HUES64 (cell line): ENCODE measurements around the gene SLC39A7.

ENCODE experiments used
- H3K27ac ChIP-seq: 2 replicates; pipeline ENCODE4 v1.7.0; 2013; ENCODE audit warnings: low read depth, low read length, inconsistent platforms
- H3K27me3 ChIP-seq: 2 replicates; pipeline ENCODE4 v1.6.1; 2013; ENCODE audit warnings: mild to moderate bottlenecking, low read length; ENCODE audit not compliant: insufficient read depth
- H3K36me3 ChIP-seq: 2 replicates; pipeline ENCODE4 v1.6.1; 2013; ENCODE audit warnings: mild to moderate bottlenecking, low read length; ENCODE audit not compliant: insufficient read depth
- H3K4me1 ChIP-seq: 2 replicates; pipeline ENCODE4 v1.6.1; 2013; ENCODE audit warnings: mild to moderate bottlenecking, low read length, moderate library complexity; ENCODE audit not compliant: insufficient read depth
- H3K4me3 ChIP-seq: 2 replicates; pipeline ENCODE4 v1.5.1; 2013; ENCODE audit warnings: mild to moderate bottlenecking, low read length, moderate library complexity
- H3K9ac ChIP-seq: 2 replicates; pipeline ENCODE4 v1.6.1; 2013; ENCODE audit warnings: mild to moderate bottlenecking, low read depth, low read length
- H3K9me3 ChIP-seq: 2 replicates; pipeline ENCODE4 v1.6.1; 2013; ENCODE audit warnings: low read depth, low read length; ENCODE audit not compliant: insufficient read depth
- WGBS: fragments of 150-250, 120-280 bp; methylation state at CpG from one replicate; pipeline ENCODE4 v1.1.7; 2013; ENCODE audit warnings: missing lambda C conversion rate; 5-methylcytosine and 5-hydroxymethylcytosine counted together

Gene SLC39A7

DNA sequence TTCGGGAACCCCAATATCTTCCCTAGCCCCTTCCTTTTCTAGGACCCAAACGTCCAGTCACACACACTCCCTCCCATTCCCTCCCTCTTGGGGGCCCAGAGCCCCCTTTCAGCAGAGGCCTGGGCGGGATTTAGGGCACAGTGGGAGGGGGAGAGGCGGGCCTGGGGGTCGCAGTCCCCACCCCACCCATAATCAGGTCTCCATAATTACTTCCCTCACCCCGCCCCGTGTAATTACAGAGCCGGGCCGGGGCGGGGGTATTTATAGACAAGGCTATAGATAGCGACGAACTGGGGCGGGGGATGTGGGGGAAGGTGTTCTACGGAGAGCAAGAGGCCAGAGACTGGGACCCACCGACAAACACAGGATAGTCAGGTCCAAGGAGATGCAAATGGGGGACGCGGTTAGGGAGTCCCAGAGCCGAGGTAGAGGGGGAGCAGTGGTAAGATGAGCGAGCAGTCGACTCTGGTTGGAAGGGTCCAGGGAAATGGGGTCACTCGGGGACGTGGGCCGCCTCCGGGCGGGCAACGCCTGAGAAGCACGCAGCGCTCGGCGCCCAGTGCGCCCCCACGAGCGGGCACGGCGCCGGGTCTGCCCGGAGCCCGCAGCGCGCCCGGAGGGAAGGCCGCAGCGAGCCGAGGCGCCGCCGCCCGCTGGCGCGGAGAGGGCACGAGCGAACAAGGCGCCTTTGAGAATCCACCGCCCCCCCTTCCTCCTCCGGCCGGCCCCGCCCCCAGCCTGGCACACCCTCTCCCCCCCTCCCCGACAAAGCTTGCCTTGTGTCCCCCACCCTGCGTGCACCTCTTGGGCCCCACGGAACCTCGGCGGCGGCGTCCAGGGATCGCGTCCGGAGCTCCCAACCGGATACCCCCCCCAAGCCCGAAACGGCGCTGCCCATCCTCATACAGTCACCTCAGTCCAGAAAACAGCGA lies 7.7 kb upstream of the SLC39A7 start:
- peaks cover 37% of the 10 kb centered on the region for H3K27me3 ChIP-seq
- peak overlapping the region; percentile 65 for H3K4me3 ChIP-seq
- H3K36me3 ChIP-seq = peaks cover 26% of the 10 kb centered on the region
- H3K4me1 ChIP-seq = 0 out of 2 replicates have a peak, but pooled peaks cover 4% of the 10 kb centered on the region
- peak overlapping the region; percentile 58; the same call in 1 of the 2 replicates for H3K9ac ChIP-seq
- WGBS = 4% methylated on average over 62 of the region's 72 CpGs
- H3K9me3 ChIP-seq = no peaks in the 10 kb centered on the region
- H3K27ac ChIP-seq = no peak overlapping the region

DNA sequence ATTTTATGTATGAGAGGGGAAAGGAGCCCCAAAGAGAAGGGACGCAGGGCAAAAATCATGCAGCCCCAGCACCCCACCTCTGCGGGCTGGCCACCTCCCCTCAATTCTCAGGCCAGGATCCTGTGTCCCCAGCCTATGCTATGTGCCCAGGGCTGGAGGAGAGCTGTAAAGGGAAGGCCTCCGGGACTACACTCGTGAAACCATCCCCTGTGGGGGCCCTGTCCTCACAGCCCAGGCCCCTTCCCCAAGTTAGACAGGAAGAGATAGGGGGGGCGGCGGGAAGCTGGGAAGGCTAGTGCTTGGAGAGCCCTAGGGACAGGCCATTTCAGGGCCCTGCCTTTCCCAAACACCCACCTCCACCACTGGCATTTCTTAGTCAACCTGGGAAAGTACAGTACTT lies 7.0 kb upstream of the SLC39A7 start:
- H3K4me3 ChIP-seq = peak overlapping the region; percentile 16; the same call in 1 of the 2 replicates
- WGBS = 74% methylated on average over 6 of the region's 6 CpGs
- no peaks in the 10 kb centered on the region for H3K9me3 ChIP-seq
- peaks cover 37% of the 10 kb centered on the region for H3K27me3 ChIP-seq
- H3K9ac ChIP-seq = no peak overlapping the region
- H3K27ac ChIP-seq = no peak overlapping the region
- peaks cover 26% of the 10 kb centered on the region for H3K36me3 ChIP-seq
- 0 out of 2 replicates have a peak, but pooled peaks cover 4% of the 10 kb centered on the region for H3K4me1 ChIP-seq

DNA sequence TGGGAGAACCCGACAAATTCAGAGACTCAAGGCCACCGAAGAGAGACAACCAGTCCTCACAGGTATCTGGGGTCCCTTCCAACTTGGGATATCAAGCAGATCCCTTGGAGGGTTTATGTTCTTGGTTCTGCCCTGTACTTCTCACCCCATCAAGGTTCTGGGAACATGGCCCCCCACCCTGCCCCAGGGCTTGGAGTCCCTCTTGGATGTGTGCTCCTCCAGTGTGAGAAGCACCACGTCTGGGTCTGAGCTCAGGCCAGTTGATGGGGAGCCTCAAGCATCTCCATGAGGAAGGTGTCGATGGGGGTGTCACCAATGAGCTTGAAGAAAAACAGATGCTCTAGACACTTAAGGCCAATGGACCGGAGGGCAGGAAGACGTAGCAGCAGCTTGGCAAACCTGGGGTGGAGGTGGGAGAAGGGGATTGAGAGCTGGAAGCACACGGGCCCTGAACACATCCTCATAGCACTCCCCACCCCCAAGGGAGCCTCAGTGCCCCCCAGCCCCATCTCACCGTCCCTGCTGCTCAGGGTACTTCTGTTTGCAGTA lies 6.2 kb upstream of the SLC39A7 start:
- Histone ChIP-seq H3K4me1 (peaks cover 7% of the 10 kb centered on the region), H3K27ac (no peak overlapping the region), H3K36me3 (peaks cover 26% of the 10 kb centered on the region), H3K9me3 (no peaks in the 10 kb centered on the region), H3K9ac (no peak overlapping the region), H3K4me3 (no peak overlapping the region), H3K27me3 (peaks cover 33% of the 10 kb centered on the region)
- WGBS = 86% methylated on average over 7 of the region's 8 CpGs

DNA sequence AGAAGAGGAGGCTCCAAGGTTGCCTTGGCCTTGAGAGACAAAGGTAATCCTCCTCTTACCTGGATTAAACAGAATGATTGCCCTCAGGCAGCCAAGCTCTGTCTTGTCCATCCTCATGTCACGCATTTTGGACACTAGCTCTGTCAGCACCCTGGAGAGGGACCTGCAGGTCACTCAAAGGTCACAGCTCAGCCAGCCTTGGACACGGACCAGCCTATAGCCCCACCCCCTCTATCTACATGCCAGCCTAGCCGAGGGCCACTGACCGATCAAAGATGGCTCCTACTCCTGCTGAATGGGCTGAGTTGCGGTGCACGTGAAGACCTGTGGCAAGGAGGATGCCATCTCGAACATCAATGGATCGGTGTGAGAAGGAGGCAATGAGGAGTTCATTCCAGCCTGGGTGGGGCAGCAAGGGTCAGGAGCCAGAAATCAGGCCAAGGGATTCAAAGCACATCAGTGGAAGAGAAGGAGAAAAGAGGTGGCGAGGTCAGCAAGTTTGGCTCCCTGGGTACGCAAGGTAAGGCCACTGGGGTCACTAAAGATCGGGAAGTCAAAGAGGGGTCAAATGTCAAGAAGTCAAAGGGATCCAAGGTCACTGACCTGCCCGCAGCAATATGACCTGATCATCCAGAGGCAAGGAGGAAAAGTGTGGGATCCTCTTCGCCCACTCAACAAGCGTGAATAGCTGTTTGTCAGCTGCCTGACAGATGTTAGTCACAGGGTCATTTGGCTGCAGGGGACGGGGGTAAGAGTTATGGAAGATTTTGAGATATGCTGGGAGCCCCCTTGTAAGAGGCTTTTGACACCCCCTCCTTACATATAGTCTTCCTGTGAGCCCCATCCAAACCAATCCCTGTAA lies 5.1 kb upstream of the SLC39A7 start:
- Histone ChIP-seq H3K9me3 (no peaks in the 10 kb centered on the region), H3K36me3 (peaks cover 26% of the 10 kb centered on the region), H3K4me3 (no peak overlapping the region), H3K27me3 (peaks cover 29% of the 10 kb centered on the region), H3K27ac (no peak overlapping the region), H3K4me1 (peaks cover 9% of the 10 kb centered on the region), H3K9ac (no peak overlapping the region)
- 88% methylated on average over 15 of the region's 15 CpGs for WGBS

DNA sequence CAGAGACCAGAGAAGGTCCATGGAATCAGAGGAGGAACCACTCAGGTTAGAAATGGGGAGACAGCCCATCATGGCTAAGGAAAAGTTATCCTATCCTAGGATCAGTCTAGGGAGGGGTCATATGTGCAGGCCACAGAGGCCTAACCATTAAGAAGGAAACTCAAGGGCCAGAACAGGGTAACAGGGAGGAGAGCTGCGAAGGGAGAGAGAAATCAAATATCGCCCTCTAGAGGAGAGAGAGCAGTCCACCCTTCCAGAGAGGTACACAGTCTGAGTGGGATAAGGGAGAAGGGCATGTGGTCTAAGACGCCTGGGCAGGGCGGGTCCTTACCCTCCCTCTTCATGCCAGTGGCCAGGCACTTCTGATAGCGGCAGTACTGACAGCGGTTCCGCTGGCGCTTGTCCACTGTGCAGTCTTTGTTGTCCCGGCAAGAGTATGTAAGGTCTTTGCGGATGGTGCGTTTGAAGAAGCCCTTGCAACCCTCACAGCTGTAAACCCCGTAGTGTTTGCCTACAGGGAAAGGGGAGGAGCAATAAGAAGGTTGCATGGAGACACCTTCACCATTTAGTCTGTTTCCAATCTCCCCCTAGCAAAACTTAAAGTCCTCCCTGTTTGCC lies 3.1 kb upstream of the SLC39A7 start:
- Histone ChIP-seq H3K4me3 (no peak overlapping the region), H3K36me3 (peaks cover 37% of the 10 kb centered on the region), H3K27me3 (peaks cover 9% of the 10 kb centered on the region; the same call in 1 of the 2 replicates), H3K4me1 (peaks cover 13% of the 10 kb centered on the region), H3K9ac (no peak overlapping the region), H3K9me3 (no peaks in the 10 kb centered on the region), H3K27ac (no peak overlapping the region)
- 53% methylated on average over 12 of the region's 12 CpGs for WGBS

DNA sequence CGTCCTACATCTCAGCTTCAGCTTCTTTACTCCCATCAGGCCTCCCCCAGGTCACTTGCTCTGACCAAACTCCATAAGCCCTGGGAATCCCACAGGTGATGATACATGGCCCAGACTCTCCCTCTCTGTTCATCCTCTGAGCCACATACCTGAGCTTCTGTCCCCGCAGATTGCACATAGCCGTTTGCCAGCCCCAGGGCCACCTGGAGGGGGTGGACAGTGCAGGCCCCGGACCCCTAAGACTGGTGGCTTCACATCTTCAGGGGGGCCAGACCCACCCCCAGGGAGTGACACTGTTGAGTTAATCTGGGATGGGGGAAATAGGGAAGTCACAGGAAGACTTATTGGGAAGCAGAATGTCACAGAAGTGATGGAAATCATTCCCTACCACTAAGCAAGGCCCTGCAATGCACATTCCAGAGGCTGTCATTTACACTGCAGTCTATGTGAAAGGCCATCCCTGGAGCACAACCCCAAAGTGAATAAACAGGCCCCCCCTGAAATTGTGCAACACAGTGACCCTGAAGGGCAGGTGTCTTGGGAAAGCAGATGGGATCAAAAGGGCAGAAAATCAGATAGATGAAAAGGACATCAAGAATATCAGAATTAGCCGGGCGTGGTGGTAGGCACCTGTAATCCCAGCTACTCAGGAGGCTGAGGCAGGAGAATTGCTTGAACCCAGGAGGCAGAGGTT lies 2.4 kb upstream of the SLC39A7 start:
- H3K9me3 ChIP-seq = no peaks in the 10 kb centered on the region
- H3K27me3 ChIP-seq = 0 out of 2 replicates have a peak, but pooled peaks cover 4% of the 10 kb centered on the region
- peaks cover 13% of the 10 kb centered on the region for H3K4me1 ChIP-seq
- no peak overlapping the region for H3K27ac ChIP-seq
- 88% methylated on average over 6 of the region's 6 CpGs for WGBS
- peaks cover 44% of the 10 kb centered on the region for H3K36me3 ChIP-seq
- H3K4me3 ChIP-seq = no peak overlapping the region
- H3K9ac ChIP-seq = no peak overlapping the region

DNA sequence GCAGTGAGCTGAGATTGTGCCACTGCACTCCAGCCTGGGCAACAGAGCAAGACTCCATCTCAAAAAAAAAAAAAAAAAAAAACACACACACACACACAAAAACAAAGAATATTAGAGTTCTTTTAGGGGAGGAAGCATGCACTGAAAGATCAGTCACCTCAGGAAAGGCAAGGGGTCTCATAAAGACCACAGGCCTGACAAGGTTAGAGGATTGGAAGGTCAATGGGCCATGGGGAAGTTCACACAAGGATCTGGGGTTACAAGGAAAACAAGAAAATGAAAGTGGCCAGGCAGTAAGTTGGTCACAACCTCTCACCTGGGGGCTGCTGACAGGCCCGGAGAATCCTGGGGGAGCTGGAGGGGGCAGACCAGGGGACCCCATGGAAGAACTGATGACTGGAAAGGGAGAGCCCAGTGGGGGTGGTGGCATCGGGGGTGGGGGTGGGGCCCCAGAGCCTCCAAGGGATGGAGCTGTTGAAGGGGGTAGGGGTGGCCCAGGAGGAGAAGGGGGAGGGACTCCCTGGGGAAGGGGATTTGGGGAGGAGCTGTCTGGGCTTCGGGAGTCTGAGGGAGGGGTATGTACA lies 1.7 kb upstream of the SLC39A7 start:
- peak overlapping the region; percentile 83 for H3K4me3 ChIP-seq
- peaks cover 14% of the 10 kb centered on the region for H3K4me1 ChIP-seq
- H3K9ac ChIP-seq = no peak overlapping the region
- no peaks in the 10 kb centered on the region for H3K27me3 ChIP-seq
- 55% methylated on average over 3 of the region's 3 CpGs for WGBS
- no peak overlapping the region for H3K27ac ChIP-seq
- H3K9me3 ChIP-seq = no peaks in the 10 kb centered on the region
- H3K36me3 ChIP-seq = peaks cover 51% of the 10 kb centered on the region

DNA sequence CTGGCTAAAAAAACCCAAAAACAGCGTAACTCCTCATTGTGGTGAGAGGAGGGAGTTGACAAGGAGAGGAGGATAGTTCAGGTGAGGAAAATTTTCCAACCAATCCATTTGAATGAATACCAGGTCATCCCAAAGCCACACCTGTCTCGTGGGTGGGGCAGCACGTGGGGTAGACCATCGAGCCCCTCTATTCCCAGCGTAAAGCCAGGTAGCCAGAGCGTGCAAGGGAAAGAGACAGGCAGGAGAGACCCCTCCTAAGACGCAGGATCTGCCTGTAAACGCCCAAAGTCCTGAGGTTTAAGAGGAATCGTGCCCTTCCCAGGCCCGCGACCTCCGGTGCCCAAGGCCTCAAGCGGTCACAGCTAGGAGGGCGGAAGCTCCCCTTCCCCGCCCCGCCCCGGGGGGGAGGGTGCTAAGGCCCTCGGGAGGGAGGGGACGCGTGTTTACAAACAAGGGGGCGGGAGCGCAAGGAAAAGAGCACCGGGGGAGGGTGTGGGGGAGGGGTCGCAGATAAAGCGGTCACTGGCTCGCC lies 914 bp upstream of the SLC39A7 start:
- peak overlapping the region; percentile 93 for H3K9ac ChIP-seq
- 1% methylated on average over 25 of the region's 26 CpGs for WGBS
- H3K36me3 ChIP-seq = peaks cover 49% of the 10 kb centered on the region
- no peaks in the 10 kb centered on the region for H3K27me3 ChIP-seq
- H3K4me1 ChIP-seq = peaks cover 18% of the 10 kb centered on the region
- H3K27ac ChIP-seq = peak overlapping the region; percentile 99; the same call in 1 of the 2 replicates
- H3K4me3 ChIP-seq = peak overlapping the region; percentile 83
- H3K9me3 ChIP-seq = no peaks in the 10 kb centered on the region

DNA sequence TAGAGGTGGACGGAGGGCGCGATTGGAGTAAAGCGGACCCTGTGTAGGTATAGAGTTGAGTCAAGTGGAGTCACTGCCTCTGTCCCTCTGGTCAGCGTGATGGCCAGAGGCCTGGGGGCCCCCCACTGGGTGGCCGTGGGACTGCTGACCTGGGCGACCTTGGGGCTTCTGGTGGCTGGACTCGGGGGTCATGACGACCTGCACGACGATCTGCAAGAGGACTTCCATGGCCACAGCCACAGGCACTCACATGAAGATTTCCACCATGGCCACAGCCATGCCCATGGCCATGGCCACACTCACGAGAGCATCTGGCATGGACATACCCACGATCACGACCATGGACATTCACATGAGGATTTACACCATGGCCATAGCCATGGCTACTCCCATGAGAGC lies 479 bp downstream of the SLC39A7 start:
- H3K9ac ChIP-seq = peak overlapping the region; percentile 93
- no peaks in the 10 kb centered on the region for H3K9me3 ChIP-seq
- peaks cover 12% of the 10 kb centered on the region for H3K27me3 ChIP-seq
- H3K4me3 ChIP-seq = peak overlapping the region; percentile 83
- peaks cover 36% of the 10 kb centered on the region for H3K36me3 ChIP-seq
- peaks cover 26% of the 10 kb centered on the region for H3K4me1 ChIP-seq
- peak overlapping the region; percentile 99 for H3K27ac ChIP-seq
- 5% methylated on average over 14 of the region's 14 CpGs for WGBS

DNA sequence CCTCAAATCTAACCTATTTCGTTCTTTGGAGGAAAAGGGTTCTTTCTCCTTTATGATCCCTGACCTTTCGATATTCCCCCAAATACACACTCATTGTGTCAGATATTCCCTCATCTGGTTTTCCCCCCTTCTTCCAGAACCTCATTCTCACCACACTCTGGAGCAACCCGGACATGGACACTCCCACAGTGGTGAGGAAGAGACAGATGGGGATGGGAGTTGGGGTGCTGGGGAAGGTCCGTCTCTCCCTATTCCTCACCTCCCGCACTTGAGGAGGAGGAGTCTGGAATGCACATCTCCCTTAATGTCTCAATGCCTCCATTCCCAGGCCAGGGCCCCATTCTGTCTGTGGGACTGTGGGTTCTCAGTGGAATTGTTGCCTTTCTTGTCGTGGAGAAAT lies 1.3 kb downstream of the SLC39A7 start:
- 97% methylated on average over 3 of the region's 6 CpGs for WGBS
- H3K9ac ChIP-seq = peak overlapping the region; percentile 93

More for the DNA sequence above, 1.3 kb downstream of the SLC39A7 start:
- no peak overlapping the region for H3K27ac ChIP-seq
- H3K9me3 ChIP-seq = no peaks in the 10 kb centered on the region
- peaks cover 20% of the 10 kb centered on the region for H3K27me3 ChIP-seq
- peaks cover 30% of the 10 kb centered on the region for H3K36me3 ChIP-seq
- H3K4me1 ChIP-seq = peaks cover 32% of the 10 kb centered on the region
- peak overlapping the region; percentile 83 for H3K4me3 ChIP-seq
